OCI-LY3 (cell line): ENCODE results near the gene KCNS3.

Experiments
- CTCF ChIP-seq: fragments of 200-600, 300-600 bp; sonication (generic); IDR thresholded peaks from 2 replicates; pipeline ENCODE4 v1.5.1; 2014; ENCODE audit warnings: antibody characterized with exemption, low read length, low read depth
- EZH2phosphoT487 ChIP-seq: fragments of 200-600 bp; shearing (Covaris generic); IDR thresholded peaks from 2 replicates; pipeline ENCODE4 v1.6.1; 2018; ENCODE audit warnings: antibody characterized with exemption, mixed run types, low read depth

- no peak for TF ChIP-seq CTCF
- TF ChIP-seq EZH2phosphoT487: no peak
These were observed 73.1 kb downstream of the KCNS3 start for GRCh38 chr2:17951563-17951962.
